ENCODE measurements around the gene HIC1.

HIC1 gene

DNA sequence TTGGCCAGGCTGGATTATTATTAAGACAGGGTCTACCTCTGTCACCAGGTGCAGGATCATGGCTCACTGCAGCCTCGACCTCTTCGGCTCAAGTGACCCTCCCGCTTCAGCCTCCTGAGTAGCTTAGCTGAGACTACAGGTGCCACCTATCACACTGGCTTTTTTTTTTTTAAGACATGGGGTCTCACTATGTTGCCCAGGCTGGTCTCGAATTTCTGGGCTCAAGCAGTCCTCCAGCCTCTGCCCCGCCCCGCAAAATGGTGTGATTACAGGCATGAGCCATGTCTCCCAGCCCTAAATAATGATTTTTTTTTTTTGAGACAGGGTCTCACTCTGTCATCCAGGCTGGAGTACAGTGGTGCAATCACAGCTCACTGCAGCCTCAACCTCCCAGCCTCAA lies 7.3 kb upstream of the HIC1 start:
- no peak for DNase-seq

GRCh38 chr17:2048805-2049204 lies 6.1 kb upstream of the HIC1 start:
- DNase-seq, result no peak

- peak in 1 of 2 experiments; percentile 75 for DNase-seq
Observed at GRCh38 chr17:2049333-2050299, 5.3 kb upstream of the HIC1 start.

- DNase-seq, result peak in 1 of 2 experiments; percentile 75
Observed at GRCh38 chr17:2050300-2051060, 4.4 kb upstream of the HIC1 start.

DNA sequence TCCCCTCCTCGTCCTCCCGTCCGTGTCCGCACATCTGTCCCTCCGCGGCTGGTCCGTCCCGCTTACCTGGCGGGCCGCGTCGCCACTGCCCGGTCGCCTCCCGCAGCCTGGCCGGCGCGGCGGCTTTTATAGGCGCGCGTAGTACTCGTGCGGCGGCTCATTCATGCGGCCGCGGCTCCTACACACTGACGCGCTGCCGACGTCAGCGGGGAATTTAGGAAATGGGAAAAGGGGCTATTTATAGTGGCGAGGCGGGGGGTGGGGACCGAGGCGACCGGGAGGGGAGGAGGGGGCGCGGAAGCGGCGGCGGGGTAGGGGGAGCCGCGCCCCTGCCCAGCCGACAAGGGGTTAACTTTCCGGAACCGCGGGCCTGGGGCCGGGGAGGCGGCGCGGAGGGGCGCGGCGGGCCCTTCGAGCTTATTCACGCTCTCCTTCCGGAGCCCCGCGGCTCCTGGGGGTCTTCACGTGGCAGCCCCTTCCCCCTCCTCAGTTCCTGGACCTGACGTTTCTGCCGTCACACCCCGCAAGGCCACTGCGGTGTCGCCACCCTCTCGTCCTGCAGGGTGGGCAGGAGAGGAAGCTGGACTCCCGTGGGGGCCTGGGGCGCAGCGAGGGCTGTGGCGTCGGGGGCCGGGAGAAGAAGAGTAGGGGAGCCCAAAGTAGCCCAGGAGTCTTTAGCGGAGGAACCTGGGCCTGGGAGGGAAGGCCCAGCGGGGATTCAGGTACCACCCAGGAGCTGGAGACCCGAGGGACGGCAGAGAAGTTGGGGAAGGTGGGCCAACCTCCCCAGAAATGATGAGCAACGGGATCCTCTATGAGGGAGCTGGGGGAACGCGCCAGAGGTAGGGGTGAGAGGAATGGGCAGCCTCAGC lies 3.6 kb upstream of the HIC1 start:
- DNase-seq, result peak in 1 of 2 experiments; percentile 41

GRCh38 chr17:2051933-2052559 lies 2.9 kb upstream of the HIC1 start:
- DNase-seq, result no peak

- DNase-seq, result peak; percentile 18 to 75
Observed at GRCh38 chr17:2053380-2054261, 1.3 kb upstream of the HIC1 start.

DNA sequence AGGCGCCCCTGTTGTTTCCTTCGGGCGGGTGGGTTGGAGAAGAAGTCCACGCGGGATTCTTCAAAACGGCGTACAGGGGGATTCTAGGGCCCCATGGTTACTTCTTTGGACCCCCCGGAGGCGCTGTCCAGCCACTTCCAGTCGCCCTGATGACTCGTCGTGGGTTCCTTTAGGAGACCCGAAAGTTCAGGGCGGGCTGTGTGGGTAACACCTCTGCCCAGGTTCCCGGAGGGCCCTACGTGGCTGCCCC lies 716 bp upstream of the HIC1 start:
- DNase-seq, result no peak

- no peak for DNase-seq
Observed at GRCh38 chr17:2055292-2056205, 646 bp downstream of the HIC1 start.

GRCh38 chr17:2056206-2057174 lies 1.6 kb downstream of the HIC1 start:
- DNase-seq, result no peak

- DNase-seq, result no peak
Observed at GRCh38 chr17:2057175-2057759, 2.4 kb downstream of the HIC1 start.

GRCh38 chr17:2057760-2058585 lies 3.1 kb downstream of the HIC1 start:
- DNase-seq, result no peak

GRCh38 chr17:2058586-2059546 lies 4.0 kb downstream of the HIC1 start:
- peak in 1 of 2 experiments; percentile 35 for DNase-seq

GRCh38 chr17:2059547-2060384 lies 4.9 kb downstream of the HIC1 start:
- no peak for DNase-seq

- no peak for DNase-seq
Observed at GRCh38 chr17:2060385-2060658, 5.4 kb downstream of the HIC1 start.

Measured in NCI-H526 (cell line).